ENCODE data around the gene CGRRF1.

CGRRF1 gene

DNA sequence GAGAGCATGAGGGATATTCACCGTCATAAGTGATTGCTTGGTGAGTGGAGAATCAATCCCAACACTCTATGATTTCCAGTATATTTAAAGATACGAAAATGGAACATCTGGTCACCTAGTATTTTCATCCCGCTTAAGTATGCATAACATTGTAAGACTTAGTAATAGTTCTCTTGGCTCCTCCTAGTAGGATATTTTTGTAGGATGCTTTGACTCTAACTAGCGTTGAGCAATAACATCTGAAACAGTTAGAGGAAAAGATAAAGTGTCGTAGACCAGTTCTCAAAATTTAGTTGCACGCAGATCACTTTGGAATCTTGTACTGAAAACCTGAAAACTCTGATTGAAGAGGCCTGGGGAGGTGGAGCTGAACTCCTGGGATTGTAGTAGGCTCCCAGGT, 64.8 kb downstream of the CGRRF1 start:
- H3K27ac ChIP-seq = no peak overlapping the region
- no peak for TF ChIP-seq ZFX (IDR thresholded peaks at IDR 0.05)
- TF ChIP-seq, protein P1, sequence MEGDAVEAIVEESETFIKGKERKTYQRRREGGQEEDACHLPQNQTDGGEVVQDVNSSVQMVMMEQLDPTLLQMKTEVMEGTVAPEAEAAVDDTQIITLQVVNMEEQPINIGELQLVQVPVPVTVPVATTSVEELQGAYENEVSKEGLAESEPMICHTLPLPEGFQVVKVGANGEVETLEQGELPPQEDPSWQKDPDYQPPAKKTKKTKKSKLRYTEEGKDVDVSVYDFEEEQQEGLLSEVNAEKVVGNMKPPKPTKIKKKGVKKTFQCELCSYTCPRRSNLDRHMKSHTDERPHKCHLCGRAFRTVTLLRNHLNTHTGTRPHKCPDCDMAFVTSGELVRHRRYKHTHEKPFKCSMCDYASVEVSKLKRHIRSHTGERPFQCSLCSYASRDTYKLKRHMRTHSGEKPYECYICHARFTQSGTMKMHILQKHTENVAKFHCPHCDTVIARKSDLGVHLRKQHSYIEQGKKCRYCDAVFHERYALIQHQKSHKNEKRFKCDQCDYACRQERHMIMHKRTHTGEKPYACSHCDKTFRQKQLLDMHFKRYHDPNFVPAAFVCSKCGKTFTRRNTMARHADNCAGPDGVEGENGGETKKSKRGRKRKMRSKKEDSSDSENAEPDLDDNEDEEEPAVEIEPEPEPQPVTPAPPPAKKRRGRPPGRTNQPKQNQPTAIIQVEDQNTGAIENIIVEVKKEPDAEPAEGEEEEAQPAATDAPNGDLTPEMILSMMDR (conservative IDR thresholded peaks at IDR 0.05) = no peak

DNA sequence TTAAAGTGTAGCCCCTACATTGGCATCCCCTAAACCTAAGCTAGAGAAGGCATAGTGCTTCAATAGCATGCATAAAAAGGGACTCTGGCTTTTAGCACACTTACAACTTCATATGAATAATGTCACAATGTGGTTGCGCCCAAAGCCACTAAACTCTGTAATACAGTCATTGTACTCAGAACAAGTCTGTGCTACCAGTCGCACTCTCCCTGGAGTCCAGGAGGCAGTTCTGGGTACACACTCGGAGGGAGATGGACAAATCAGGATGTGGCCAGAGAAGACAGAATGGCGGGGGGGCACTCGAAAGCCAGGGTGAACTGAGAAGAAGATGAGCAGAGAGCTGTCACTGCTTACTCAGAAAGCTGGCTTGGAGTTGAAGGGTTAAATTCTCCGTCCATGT, 67.8 kb downstream of the CGRRF1 start:
- TF ChIP-seq, protein P1 (conservative IDR thresholded peaks at IDR 0.05) = no peak
- no peak overlapping the region for H3K27ac ChIP-seq

DNA sequence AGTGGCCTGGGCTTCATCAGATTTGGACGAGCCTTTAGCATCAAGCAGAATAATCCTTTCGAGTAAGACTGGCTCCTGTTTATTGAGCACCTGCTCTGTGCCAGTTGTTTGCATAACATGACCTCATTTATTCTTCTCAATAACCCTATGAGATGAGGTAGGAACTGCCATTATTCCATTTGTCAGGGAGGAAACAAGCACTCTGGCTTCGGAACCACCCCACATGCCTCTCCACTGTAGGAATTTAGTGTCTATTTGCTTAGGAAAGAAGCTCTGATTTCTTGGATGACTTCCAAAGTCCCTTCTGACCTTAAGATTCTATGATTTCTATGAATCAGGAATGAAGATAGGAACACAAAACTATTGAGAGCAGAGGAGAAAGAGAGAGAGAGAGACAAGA, 68.3 kb downstream of the CGRRF1 start:
- TF ChIP-seq, protein P1 (conservative IDR thresholded peaks at IDR 0.05) = no peak
- TF ChIP-seq ZFX (IDR thresholded peaks at IDR 0.05) = no peak
- H3K27ac ChIP-seq = no peak overlapping the region

DNA sequence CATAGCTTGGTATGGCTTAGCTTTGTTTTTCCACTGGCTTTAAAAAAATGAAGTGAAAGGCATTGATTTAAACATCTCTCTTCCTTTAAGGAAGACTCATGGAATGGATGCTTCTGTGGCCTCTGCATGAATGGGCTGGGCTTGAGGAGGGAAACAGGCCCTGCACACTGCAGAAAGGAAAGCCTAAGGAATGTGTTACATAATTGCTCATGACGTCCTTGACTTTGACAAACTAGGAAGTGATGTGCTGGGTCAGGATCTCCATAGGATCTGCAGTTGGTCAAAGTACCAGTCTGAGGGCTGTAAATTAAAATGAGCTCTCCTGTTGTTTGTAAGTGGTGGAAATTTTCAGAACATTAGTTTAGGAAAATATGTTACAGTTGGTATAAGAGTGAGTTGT, 69.9 kb downstream of the CGRRF1 start:
- H3K27ac ChIP-seq = no peak overlapping the region
- TF ChIP-seq ZFX (IDR thresholded peaks at IDR 0.05) = no peak
- TF ChIP-seq, protein P1 (conservative IDR thresholded peaks at IDR 0.05) = no peak

DNA sequence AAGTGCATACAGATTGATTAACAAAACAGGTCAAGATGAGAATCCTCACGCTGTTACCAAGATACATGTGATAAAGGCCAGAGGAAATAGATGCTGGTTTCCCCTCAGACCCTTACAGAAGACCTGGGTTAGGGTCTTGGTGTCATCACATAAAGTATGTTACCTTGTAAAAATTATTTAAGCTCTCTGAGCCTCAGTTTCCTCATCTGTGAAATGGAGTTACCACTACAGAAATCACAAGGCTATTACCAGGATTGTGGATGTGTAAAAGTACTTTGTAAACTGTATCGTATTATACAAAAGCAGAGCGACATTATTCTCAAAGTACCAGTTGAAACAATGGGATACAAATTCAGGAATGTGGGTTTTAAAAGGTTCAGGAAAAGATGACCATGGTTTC, 71.2 kb downstream of the CGRRF1 start:
- no peak overlapping the region for H3K27ac ChIP-seq
- TF ChIP-seq ZFX (IDR thresholded peaks at IDR 0.05) = no peak
- TF ChIP-seq, protein P1 (conservative IDR thresholded peaks at IDR 0.05) = no peak

DNA sequence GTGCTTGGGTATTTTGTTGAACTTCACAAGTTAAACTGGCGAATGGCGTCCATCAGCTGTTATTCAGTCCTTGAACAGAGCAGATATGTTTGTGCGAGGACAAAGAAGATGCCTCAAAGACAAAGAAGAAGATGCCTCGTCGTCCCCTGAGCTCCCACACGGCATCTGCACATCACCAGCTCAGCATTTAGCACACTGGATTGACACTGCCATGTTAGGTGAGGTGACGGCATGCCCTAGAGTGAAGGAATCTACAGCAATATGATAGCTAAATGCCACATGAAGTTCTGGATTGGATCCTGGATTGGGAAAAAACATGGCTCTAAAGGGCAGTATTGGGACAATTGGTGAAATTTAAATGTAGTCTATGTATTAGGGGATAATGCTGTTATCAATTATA, 72.6 kb downstream of the CGRRF1 start:
- TF ChIP-seq ZFX (IDR thresholded peaks at IDR 0.05) = no peak
- TF ChIP-seq, protein P1 (conservative IDR thresholded peaks at IDR 0.05) = no peak
- no peak overlapping the region for H3K27ac ChIP-seq

DNA sequence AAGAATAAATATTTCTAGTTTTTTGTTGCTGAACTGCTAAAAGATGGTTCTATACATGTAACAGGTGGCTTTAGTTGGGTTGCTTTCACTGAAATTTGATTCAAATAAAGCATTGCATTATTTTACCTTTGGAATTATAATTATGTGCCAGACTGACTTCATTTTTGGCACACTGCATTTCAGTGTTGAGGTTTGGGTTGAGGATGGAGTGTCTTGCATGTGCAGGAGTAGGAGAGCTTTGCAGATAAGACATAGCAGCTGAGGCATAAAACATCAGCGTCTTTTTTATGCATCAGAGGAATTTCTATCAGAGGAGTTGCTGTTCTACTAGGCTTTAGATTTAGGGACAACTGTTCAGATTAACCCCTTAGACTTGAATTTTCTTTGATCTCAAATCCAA, 74.4 kb downstream of the CGRRF1 start:
- no peak overlapping the region for H3K27ac ChIP-seq
- TF ChIP-seq, protein P1 (conservative IDR thresholded peaks at IDR 0.05) = no peak
- no peak for TF ChIP-seq ZFX (IDR thresholded peaks at IDR 0.05)
